Measurements from ENCODE around the gene C3.
"Not testable (repeated sequence)": the region's sequence is repeated elsewhere in the genome, so short reads cannot be mapped to it uniquely, and the experiment has no call there.

C3 gene

DNA sequence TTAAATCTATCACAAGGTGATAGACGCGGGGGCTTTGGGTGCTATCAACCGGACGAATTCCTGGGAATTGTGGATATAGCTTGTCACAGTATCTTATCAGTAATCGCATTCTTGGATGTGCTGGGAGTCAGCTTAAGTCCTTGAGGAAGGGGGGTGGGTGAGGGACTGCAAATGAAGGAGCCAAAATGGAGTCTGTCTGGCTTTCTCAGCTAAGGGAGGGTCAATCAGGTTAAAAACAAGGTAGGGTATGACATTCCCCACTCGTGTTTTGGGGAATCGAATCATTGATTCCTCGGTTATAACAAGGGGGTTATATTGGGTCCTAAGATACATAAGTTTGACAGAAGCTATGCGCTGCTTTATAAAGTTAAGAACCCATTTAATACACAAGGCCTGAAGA is 64.1 kb downstream of the C3 start:
- DNase-seq, result not testable (repeated sequence)

DNA sequence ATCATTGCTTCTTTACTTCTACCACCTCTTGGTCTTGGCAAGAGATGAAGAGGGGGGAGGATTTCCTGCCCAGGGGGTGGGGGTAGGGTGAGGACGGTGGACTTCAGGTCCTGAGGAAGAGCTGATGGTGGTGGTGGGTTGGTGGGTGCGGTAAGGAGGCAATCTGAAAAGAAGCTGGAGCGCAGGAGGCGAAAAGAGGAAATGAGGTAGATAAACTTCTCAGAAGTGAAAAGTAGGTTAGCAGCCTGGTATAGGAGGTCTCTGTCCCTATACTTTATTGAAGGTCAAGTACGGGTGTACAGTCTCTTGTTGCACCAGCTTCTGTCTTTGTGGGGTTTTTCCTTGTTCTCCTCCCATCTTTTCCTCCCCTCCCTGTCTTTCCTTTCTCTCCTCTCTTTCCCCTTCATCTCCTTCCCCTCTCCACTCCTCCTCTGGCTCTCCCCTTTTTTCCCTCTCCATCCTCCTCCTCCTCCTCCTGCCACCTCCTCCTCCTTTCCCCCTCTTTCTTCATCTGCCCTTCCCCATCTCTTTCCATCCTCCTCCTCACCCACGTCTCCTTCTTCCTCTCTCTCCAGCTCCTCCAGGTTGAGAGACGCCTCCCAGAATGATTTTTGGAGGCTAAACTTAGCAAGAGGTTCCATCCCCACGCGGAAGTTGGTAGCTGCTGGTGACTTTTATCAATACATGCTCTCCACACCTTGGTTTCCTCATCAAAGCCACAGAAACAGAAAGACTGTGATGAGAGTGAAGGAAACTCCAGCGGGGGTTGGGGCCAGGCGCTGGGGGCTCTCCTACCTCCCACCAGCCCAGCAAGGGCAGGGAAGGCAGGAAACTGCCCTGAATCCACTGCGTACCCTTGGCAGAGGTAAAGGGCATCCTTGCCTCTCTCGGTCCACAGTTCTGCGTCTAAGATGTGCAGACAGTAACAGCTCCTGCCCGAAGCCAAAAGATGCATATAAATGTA is 65.8 kb downstream of the C3 start:
- peak; percentile 51 to 60 for DNase-seq

DNA sequence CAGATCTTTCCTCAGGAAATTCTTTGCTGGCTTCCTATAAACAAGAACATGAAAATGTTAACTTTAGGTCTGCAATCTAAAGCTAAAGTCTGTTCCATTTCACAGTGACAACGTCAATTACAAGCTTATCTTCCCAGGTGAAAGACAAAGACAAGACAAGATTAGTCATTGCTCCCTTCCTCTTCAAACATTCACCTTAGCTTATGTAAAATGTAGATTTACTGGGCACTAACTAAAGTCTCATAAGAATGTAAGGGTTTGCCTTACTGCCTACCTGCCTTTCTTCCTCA is 67.7 kb downstream of the C3 start:
- DNase-seq, result no peak

- no peak for DNase-seq
Measured at GRCh38 chr19:6651965-6652804, 68.3 kb downstream of the C3 start.

- DNase-seq, result no peak
Measured at GRCh38 chr19:6649185-6649584, 71.3 kb downstream of the C3 start.

DNA sequence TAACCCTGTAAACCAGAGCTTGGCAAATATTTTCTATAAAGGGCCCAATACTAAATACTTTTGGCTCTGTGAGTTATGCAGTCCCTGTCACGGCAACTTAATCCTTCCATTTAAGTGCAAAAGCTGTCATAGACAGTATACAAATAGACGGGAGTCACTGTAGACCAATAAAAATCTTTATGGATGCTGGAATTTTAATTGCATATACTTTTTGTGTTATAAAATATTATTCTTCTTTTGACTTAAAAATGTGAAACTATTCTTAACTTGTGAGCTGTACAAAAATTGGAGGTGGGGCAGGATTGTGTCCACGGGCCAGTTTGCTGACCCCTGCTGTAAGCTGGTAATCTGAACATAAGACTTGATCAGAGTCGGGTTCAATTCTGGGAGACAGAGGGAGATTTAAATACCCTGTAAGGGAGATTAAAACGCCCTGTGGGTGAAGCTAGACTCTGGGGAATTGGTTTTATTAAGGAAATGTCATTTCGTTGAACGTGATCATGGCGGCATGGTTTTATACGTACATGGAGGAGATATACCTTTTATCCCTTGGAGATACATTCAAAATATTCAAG is 72.2 kb downstream of the C3 start:
- no peak for DNase-seq

DNA sequence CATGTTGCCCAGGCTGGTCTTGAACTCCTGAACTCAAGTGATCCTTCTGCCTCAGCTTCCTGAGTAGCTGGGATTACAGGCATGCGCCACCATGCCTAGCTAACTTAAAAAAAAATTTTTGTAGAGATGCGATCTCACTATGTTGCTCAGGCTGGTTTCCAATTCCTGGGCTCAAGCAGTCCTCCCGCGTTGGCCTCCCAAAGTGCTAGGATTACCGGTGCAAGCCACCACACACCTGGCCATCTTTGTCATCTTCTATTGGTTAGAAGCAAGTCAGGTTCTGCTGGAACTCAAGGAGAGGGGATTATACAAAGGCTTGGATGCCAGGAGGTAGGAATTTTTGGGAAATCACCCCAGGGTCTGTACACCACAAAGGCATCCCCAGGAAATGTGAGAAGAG is 75.7 kb downstream of the C3 start:
- no peak for DNase-seq

DNA sequence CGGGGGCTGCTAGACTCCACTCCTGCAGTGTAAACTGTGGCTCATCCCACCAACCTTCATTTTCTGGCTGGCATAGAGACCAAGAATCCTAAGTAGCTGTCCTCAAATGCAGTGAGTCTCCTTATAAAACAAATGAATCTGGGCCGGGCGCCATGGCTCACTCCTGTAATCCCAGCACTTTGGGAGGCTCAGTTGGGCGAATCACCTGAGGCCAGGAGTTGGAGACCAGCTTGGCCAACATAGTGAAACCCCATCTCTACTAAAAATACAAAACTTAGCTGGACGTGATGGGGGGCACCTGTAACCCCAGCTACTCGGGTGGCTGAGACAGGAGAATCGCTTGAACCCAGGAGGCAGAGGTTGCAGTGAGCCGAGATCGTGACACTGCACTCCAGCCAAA is 80.1 kb downstream of the C3 start:
- DNase-seq, result not testable (repeated sequence)

- no peak for DNase-seq
Measured at GRCh38 chr19:6639439-6639838, 81.0 kb downstream of the C3 start.

DNA sequence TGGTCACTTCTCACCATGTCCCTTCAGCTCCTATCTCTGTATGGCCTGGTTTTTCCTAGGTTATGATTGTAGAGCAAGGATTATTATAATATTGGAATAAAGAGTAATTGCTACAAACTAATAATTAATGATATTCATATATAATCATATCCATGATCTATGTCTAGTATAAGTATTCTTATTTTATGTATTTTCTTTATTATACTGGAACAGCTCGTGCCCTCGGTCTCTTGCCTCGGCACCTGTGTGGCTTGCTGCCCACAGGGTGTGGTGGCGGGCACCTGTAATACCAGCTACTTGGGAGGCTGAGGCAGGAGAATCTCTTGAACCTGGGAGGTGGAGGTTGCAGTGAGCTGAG is 87.0 kb downstream of the C3 start:
- not testable (repeated sequence) for DNase-seq

- DNase-seq, result peak; percentile 30 to 51
Measured at GRCh38 chr19:6632747-6633455, 87.5 kb downstream of the C3 start.

GRCh38 chr19:6632002-6632621 is 88.3 kb downstream of the C3 start:
- peak; percentile 65 to 73 for DNase-seq

All from stimulated activated CD4-positive, alpha-beta T cell treated with anti-CD3 and anti-CD28 coated beads, Interleukin-4, amount 100 ng/mL, for 4 hours (primary cell).